Activated CD4-positive, alpha-beta T cell treated with anti-CD3 and anti-CD28 coated beads, Interleukin-2, Interleukin-6, amounts not matched to agents 100 ng/mL and 50 ng/mL, durations not matched to agents 16 hours and 8 hours (primary cell): ENCODE results near the gene PIGR.

Source experiments
- DNase-seq: peaks from one replicate; pipeline ENCODE4 v3.0.0-alpha.2; 2020

Gene PIGR

DNA sequence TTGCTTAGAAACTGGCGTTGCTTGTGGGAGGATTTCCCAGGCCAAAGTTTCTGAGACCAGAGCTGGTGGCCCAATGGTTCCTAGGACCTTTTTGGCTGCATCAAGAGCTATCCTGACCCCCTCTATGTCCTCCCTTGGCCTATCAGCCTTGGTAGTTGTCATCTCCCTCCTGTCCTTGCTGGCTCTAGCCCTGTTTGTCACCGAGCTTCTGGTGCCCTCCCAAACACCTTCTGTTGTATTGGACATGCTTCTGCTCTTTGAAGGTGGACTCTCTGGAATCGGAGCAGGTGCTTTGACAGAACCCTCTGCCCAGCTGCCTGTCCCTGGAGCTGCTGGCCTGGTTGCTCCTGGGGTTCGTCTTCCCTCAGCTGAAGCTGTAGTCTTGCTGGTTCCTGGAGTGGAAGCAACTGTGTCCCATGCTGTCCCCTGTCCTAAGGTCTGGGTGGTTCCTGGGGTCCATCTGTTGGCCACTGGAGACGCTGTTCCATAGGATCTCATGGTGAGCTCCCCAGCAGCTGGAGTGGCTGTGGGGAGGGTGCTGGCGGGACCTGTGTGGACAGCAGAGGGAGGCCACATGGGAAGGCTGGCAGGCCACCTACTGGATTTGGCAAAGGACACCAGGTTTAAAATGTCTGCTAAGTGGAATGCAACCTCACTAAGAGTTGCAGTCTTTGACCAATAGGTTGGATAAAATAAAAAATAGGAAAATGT is 14.6 kb upstream of the PIGR start:
- no peak for DNase-seq

DNA sequence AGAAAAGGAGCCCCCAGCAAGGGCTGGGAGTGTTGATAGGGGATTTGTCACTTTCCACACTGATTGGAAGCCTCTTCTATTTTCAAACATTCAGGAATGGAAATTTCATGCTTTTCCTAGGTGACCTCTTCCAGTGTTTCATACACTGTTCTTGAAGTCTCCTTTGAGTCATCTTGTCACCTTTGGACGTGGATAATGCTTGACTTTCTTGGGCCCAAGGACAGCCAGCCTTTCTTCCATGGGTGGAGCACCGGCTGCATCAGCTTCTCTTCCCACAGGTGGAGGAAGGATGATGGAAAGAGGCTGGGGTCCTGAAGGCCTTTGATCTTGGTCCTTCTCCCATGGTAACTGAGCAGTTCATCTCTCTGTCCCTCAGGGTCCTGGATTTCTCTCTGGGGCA is 11.9 kb upstream of the PIGR start:
- DNase-seq = no peak

DNA sequence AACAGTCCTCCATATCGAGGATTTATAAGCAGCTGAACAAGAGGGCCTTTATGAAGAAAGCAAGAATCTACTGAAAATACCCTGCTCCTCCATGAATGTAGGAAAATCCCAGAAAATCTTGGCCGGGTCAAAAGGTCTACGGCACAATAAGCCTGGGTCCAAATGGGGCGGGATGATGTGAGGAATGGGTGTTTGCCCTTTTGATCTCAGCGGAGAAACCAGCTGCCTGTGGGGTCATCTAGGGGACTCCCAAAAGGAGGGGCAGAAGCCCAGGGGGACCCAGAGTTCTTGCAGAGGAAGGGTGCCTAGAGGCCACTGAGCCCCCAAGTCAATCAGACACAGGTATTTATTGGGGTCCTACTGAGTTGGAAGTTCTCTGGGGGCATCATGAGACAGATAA is 11.4 kb upstream of the PIGR start:
- no peak for DNase-seq

DNA sequence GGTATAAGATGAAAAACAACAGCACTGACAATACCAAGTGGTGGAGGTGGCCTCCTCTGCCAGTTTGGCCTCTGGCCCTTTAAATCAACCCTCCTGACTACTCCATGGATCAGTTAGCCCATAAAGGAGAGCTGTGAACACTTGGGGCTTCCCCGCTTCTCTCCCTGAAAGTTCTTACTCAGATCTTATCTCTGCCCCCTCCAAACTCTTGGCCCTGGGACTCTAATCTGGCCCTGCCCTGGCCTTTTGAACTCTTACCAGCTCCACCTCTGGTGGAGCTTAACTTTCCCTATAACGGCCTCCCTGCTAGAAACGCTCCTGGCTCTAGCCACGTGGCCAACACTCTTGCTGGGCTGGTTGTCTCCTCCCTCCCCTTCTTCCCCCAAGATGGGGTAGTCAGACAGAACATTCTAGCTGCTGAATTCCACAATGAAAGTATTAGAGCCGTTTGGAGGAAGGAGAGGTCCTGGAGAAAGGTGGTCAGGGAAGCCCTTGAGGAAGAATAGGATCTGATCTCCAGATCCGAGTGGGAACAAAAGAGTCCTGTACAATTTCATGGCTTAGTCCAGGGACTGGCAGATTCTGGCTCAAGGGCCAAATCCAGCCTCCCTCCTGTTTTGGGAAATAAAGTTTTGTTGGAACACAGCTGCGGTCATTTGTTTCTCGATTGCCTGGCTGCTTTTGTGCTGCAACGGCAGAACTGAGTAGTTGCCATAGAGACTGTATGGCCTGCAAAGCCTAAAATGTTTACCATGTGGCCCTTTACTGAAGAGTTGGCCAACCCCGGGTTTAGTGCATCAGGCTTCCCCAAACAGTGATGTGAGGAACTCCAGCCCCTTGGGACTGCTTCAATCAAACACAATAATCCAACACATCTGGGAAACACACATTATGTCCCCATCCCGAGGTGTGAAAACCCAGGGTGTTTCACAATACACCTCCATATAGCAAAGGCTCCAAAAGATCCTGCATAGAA is 9.5 kb upstream of the PIGR start:
- peak; percentile 32 for DNase-seq

DNA sequence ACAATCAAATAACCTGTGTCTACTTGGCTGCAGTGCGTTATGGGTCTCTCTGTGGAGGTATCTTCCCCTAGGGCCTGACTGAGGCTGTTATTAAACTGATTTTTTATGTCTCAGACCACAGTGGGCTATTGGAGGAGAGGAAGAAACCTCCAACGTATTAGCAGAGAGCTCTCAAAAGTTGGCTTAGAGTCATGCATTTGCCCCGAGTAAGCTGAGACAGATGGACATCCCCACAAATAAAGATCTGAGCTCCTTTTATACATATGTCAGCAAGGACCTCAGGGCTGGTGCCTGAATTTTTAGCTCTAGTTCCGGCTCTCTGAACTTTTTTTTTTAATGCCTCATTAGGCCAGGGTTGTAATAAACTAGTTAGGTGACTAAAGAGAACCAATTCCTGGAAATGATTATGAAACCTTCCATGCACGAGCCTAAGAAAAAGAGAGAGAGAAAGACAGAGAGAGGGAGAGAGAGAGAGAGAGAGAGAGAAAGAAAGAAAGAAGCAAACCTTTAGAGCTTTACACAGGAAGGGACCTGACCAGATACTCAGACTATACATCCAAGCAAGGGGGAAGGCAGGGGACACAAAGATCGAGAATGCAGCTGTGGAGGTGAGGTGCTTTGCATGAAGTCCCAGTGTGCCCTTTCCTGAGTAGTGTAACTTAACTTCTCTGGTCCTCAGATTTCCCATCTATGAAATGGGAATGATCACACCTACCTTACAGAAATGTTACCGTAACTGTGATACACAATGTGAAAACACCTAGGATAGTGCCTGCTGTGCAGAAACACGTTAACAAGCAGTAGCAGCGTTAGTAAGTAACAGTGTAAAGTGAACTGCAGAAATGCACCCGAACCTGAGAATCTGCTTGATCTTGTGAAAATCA is 8.4 kb upstream of the PIGR start:
- no peak for DNase-seq

DNA sequence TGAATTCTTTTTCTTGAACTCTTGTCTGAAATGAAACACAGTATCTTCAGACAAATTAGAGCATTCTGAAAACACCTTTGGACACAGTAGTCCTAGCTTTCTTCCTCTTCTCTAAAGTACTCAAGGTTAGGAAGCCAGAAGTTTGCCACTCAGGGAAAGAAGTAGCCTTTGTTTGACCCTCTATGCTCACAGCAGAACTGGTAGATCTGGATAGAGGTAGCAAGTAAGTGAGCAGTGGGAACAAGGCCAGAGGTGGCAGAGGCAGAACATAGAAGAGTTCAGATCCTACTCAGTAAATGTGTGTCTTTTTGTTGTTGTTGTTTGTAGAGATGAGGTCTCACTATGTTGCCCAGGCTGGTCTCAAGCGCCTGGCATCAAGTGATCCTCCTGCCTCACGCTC is 7.4 kb upstream of the PIGR start:
- DNase-seq = no peak

DNA sequence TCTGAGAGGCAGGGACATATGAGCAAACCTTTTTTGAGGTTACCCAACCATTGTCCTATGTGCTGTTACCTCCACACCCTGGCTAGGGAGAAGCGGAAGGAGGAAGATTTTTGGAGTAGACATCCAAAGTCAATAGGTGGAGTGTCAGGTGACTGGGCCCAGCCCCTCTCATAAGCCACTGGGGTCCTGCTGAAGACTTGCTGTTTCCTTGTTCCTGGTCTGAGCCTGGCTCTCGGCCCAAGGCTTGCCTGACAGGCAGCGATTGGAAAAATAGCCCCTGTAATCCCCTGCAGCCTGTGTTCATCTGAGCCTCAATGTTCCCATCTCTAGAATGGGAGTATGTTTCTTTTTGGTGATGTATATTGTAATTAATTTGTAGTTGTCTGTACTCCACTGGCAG is 6.9 kb upstream of the PIGR start:
- DNase-seq = no peak

DNA sequence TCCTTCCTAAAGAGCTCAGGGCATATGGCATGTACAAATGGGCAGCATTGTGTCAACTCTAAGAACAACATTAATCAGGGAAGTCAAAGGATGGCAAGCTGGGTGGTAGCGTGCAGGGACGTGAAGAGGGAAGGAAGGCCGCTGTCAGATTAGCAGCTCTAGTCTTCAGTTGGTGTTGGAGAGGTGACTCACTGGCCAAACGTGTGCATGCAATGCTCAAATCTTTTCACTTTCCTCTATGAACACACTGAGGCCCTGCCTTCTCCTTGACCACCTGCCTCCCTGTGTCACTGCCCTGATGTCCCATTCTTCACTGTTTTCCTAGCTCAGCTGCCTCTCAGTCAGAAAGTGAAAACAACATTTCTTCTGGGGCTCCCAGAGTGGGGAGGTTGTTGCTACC is 5.9 kb upstream of the PIGR start:
- no peak for DNase-seq

DNA sequence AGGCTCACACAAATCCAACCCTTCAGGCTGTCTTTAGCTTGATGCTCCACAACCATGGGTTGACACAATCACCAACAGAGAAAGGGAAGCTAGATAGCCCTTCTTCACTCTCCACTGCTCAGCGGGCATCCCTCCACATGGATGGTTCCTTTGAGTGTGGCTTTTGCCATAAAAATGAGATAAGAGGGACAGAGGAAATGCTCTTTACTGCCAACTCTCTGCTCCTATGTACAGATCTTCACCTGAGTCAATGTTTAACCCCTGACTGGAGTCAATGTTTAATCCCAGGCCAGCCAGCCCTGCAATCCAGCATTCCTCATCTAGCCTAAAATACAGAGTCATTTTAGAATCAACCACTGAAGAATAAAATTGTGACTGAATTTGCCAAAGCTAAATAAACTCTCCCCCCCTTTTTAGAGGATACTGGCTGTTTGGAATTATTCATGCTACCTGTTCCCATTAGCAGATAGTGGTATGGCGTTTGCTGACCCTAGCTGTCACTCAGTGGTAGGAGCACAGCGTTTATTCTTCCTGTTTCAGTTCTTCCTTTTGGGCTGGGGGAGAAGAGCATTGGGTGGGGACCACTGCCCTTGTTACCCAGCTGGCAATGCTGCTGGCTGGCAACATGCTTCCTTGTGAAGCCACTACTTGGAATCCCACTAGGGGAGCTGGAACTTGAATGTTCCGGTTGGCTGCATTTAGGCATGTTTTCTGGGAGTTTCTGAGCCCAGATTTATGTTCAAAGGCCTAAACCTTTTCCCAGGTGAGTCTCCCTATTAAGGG is 5.2 kb upstream of the PIGR start:
- no peak for DNase-seq

DNA sequence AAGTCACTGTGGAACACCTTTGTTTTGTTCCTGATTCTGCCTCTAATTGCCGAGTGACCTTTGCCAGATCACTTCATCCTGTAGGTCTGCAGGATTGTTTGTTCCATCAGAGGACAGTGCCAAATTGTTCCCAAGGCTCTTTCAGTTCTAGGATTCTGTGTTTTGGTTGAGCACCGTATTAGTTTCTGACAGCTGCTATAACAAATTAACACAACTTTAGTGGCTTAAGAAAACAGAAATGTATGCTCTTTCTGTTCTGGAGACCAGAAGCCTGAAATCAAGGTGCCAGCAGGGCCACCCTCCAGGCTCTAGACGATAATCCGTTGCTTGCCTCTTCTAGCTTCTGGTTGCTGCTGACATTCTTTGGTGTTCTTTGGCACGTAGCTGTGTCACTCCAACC is 3.4 kb upstream of the PIGR start:
- DNase-seq = no peak

DNA sequence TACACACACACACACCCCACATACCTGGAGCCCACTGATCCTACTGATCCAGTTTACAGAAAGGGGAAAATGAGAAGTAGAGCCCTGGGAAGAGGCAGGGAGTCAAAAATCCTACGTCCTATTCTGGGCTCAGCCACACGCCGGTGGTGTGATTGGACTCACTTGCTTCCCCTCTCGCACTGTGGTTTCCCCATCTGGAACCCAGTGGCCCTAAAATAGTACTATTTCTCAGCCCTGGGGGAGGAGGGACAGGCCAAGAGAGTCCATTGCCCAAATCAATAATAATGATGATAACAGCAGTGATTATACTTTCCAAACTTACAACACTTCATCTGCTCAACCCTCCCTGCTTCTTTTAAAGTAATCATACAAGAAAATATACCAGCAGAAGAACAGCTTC is 2.9 kb upstream of the PIGR start:
- DNase-seq = no peak

DNA sequence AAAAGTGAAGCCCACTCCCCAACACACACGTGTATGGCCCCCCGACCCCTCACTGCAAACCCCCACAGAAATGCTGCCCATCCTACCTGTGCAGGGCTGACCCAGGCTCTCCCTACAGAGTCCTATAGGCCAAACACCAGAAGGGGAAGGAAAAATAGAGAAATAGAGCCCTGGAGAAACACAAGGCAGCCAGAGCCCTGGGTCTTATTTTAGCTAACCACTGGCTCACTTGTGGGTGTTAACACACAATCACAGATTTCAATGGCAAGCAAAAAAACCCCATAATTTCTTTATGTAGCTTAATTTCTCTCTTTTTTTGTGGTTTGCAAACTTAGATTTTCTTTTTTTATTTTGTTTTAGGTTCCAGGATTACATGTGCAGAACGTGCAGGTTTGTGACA is 989 bp upstream of the PIGR start:
- DNase-seq = no peak

DNA sequence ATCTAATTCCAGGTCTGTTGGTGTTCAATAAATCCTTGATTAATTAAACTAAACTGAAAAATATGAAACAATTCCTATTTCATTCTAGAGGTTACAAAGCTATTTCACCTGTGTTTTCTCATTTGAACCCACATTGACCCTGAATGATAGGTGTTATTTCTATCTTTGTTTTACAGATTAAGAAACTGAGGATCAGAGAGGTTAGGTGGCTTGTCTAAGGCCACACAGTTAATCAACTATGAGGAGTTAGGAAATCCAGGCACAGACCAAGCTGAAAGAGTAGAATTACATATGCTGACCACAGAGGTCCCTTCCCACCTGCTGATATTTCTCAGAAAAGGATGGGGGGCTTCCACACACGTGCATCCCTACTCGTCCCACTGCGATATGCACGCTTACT is 487 bp downstream of the PIGR start:
- DNase-seq = no peak

DNA sequence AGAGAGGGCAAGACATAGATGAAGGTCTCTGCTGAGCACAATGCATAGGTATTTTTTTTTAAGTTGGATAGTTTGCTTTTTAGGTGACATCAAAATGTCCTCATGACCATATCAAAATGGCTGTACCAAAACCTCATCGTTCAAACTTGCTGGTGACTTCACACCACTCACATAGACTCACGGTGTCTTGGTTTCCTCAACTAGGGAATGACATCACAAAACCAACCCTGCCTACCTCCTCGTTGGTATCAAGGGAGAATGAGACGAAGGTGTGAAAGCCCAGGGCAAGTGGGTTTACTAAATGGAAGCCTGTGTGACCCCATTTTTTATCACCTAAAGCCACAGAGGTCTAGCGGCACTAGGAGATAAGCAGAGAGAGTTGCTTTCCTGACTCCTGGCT is 1.6 kb downstream of the PIGR start:
- no peak for DNase-seq

DNA sequence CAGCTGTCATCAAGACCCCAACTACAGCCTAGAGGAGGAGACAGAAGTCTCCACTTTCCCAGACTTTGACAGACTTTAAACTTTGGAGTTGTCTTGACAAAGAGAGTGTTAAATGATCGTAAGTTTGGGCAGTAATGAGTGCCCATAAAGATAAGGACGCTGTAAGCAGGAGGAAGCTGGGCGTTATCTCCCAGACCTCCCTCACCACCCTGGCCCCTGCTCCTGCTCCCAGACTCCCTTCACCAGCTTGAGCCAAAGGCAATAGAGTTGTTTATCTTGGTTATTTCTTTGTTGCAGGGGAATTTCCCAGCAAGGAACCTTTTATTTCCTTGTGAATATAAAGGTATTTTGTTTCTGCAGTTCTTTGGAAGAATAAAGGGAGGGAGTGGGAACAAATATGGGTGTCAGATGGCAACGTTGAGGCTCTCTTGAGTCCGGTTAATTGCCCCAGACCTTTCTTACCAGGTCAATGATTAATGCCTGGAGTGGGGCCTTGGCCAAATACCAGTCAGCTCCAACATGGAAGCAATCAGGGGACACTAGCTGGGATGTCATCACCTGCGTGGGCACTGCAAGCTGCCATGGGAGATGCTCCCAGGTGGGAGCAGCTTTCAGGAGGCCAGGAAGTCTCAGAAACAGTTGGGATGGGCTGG is 4.4 kb downstream of the PIGR start:
- no peak for DNase-seq

DNA sequence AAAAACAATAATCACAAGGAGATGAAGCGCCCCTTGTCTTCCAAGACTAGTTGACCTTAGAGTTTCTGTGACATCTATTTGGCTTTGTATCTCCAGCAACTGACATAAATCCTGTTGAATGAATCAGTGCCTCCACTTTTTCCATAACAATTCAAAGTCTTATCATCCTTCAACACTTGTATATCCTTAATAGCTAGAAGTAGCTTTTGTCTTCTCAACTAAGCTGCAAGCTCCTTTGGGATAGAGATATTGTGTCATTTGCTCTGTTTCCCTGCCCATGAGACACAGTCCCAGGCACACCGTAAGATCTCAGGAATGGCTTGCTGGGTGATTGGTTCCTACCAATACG is 5.7 kb downstream of the PIGR start:
- DNase-seq = no peak

DNA sequence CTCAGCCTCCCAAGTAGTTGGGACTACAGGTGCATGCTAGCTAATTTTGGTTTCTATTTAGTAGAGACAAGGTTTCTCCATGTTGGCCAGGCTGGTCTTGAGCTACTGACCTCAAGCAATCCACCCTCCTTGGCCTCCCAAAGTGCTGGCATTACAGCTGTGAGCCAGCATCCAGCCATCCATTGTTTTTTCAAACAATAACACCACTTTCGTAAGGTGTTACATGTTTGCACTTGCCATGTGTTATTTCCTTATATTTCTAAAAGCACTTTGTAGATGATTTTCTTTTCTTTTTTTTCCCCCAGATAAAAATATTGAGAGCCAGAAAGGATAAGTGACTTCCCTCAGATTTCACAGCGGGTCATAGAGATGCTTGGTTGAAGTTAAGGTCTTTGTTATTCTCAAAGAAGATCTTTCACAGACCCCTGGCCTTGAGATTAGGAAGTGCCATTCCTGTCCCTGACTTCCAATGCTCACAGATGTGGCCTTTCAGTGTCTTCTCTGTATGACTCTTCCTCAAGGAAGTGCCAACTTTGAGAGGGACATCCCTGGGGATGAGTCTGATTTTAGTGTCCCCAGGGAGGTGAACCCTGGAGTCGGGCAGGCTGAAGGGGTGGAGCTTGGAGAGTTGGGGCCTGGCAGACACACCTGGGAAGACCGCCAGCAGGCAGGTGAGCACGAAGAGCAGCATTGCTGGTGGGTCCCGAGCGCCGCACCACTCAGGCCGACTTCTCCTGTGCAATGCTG is 6.3 kb downstream of the PIGR start:
- DNase-seq = no peak

DNA sequence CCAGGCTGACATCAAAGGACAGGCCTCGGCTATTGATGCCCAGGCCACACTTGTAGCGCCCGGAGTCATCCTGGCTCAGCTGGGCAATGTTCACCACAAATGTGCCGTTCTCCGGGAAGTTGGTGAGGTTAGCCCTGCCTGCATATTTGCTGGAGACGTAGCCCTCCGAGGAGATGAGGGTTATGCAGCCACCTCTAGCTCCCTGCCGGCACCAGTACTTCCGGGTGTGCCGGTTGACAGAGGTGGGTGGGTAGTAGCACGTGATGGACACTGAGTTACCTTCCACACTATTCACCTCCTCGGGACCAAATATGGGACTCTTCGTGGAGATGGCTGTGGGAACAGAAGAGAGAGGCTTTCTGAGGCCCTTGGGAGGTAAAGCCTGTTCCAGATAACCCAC is 7.1 kb downstream of the PIGR start:
- no peak for DNase-seq

DNA sequence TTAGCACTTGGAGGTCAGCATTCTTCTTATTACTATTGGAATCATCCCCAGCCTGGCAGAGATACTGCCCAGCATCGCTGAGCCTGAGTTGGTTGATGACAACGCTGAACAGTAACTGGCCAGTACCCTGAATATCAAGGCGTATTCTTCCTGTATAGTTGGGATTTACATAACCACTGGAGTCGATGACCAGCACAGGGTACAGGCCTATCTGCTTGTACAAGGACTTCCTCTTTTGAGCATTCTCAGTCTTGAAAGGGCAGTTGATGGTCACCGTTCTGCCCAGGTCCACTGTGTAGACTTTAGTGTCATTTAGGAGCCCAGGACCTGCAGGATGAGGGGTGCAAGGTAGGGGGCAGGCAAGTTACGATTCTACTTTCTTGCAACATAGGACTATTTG is 8.8 kb downstream of the PIGR start:
- no peak for DNase-seq

DNA sequence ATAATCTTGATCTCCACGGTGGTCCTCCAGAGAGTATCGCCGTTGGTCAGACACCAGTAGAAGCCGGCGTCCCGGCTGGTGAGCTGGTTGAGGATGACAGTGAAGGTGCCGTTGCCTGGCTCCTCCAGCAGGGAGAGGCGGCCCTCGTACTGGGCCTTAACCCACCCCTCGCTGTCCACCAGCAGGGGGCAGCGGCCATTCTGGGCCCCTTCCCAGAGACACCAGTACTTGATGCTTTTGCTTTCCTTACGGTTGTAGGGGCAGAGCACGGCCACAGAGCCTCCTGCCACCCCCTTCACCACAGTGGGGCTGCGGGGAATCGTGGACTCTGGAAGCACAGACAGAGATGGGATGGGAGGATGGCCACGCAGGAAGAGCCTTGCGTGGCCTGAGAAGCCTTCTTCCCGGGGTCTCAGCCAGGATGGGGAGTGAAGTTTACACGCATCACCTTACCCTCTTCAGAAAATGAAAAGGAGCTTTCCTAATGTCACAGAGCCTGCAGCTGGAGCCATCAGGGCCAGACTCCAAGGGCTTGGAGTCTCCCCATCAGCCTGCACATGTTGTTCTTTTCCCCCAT is 10.7 kb downstream of the PIGR start:
- peak; percentile 53 for DNase-seq
